GM23248 (cell line): ENCODE results near the gene OSBP2. TPM values are rescaled to one million over a fixed set of nuclear protein-coding genes. Genes with fewer than 3 reads are reported as not detected.

ENCODE experiments used
- DNase-seq: peaks from one replicate; pipeline ENCODE4 v3.0.0-alpha.2; 2015
- H2AFZ ChIP-seq: fragments of 200-600 bp; sonication (generic); 2 replicates; pipeline ENCODE4 v1.6.1; 2016; ENCODE audit warnings: antibody characterized with exemption
- H3F3A ChIP-seq: fragments of 200-600 bp; sonication (generic); 2 replicates; pipeline ENCODE4 v1.6.1; 2016; ENCODE audit warnings: mild to moderate bottlenecking, antibody characterized with exemption, mixed run types; ENCODE audit not compliant: insufficient read depth
- H3K27ac ChIP-seq: fragments of 200-600 bp; sonication (generic); 2 replicates; pipeline ENCODE4 v1.5.1; 2016; ENCODE audit warnings: mild to moderate bottlenecking
- H3K27me3 ChIP-seq: fragments of 200-600 bp; sonication (generic); replicated peaks from 2 replicates; pipeline ENCODE4 v1.6.1; 2016; ENCODE audit warnings: mild to moderate bottlenecking; ENCODE audit not compliant: insufficient read depth
- H3K36me3 ChIP-seq: fragments of 200-600 bp; sonication (generic); 2 replicates; pipeline ENCODE4 v1.6.1; 2016; ENCODE audit warnings: low read depth, mild to moderate bottlenecking
- H3K4me1 ChIP-seq: fragments of 200-600 bp; sonication (generic); 2 replicates; pipeline ENCODE4 v1.6.1; 2016; ENCODE audit warnings: mild to moderate bottlenecking; ENCODE audit not compliant: insufficient read depth
- H3K4me2 ChIP-seq: fragments of 200-600 bp; sonication (generic); one replicate; pipeline ENCODE4 v1.6.1; 2016; ENCODE audit warnings: mild to moderate bottlenecking; ENCODE audit not compliant: unreplicated experiment
- H3K4me3 ChIP-seq: fragments of 200-600 bp; sonication (generic); 2 replicates; pipeline ENCODE4 v1.5.1; 2016; ENCODE audit warnings: mild to moderate bottlenecking
- H3K79me2 ChIP-seq: fragments of 200-600 bp; sonication (generic); 2 replicates; pipeline ENCODE4 v1.6.1; 2016; ENCODE audit warnings: mild to moderate bottlenecking; ENCODE audit not compliant: insufficient read depth
- H3K9ac ChIP-seq: fragments of 200-600 bp; sonication (generic); 2 replicates; pipeline ENCODE4 v1.6.1; 2016; ENCODE audit warnings: mild to moderate bottlenecking
- H3K9me2 ChIP-seq: fragments of 200-600 bp; sonication (generic); 2 replicates; pipeline ENCODE4 v1.6.1; 2016; ENCODE audit warnings: mixed run types, mild to moderate bottlenecking, moderate library complexity; ENCODE audit not compliant: insufficient read depth
- H3K9me3 ChIP-seq: fragments of 200-600 bp; sonication (generic); one replicate; pipeline ENCODE4 v1.6.1; 2017; ENCODE audit warnings: low read depth
- H4K20me1 ChIP-seq: fragments of 200-600 bp; sonication (generic); 2 replicates; pipeline ENCODE4 v1.6.0; 2016; ENCODE audit not compliant: insufficient read depth
- EZH2 ChIP-seq: fragments of 200-600 bp; sonication (generic); IDR thresholded peaks from 2 replicates; pipeline ENCODE4 v1.6.1; 2018; ENCODE audit warnings: antibody characterized with exemption, mild to moderate bottlenecking; ENCODE audit not compliant: insufficient read depth, poor library complexity, severe bottlenecking
- EZH2phosphoT487 ChIP-seq: fragments of 200-600 bp; sonication (generic); IDR thresholded peaks from 2 replicates; pipeline ENCODE4 v1.6.1; 2018; ENCODE audit warnings: antibody characterized with exemption, moderate library complexity, mild to moderate bottlenecking, low read depth; ENCODE audit not compliant: insufficient read depth
- WGBS, 2 experiments: methylation state at CpG; one replicate each; pipeline ENCODE4 v1.1.6; 2015 to 2017; ENCODE audit warnings: low lambda C conversion rate in 2 of 2, low coverage in 1 of 2; ENCODE audit errors: missing lambda C conversion rate in 2 of 2; 5-methylcytosine and 5-hydroxymethylcytosine counted together
- in situ Hi-C: fragments of 300-500 bp; cut with MboI; formaldehyde crosslinking; loops from 2 replicates; pipeline ENCODE4 v1.15.0; 2020
- polyA plus RNA-seq: library from polyadenylated mRNA; unstranded; fragments of >200 nt; fragmentation: Nextera tagmentation; extraction: Ambion mirVana; gene quantifications from 2 replicates; pipeline ENCODE4 v1.2.1, GENCODE V29; 2016
- total RNA-seq: library from RNA; depleted of rRNA; stranded (reverse); fragments of >200 nt; shearing (Covaris generic); gene quantifications from 2 replicates; pipeline ENCODE4 v1.2.3, GENCODE V29; 2014

OSBP2 gene
- total and polyA plus RNA-seq, 2 experiments from 2014 or later = 1.1 to 1.3 TPM

GRCh38 chr22:30649430-30650007 is 45.2 kb upstream of the OSBP2 start:
- H3K9ac ChIP-seq = no peak overlapping the region; the same call in 1 of the 2 replicates
- H3K9me2 ChIP-seq = no peaks in the 10 kb centered on the region
- 26 to 27% methylated on average over 5 to 6 of the region's 7 CpGs for WGBS, 2 experiments
- in situ Hi-C loops = no loop called here
- 0 out of 2 replicates have a peak, but pooled peaks cover 3% of the 10 kb centered on the region for H3F3A ChIP-seq
- H3K27me3 ChIP-seq = no peaks in the 10 kb centered on the region
- H3K4me1 ChIP-seq = peaks cover 5% of the 10 kb centered on the region
- peaks cover 19% of the 10 kb centered on the region for H3K79me2 ChIP-seq
- no peak overlapping the region for H3K4me3 ChIP-seq
- H2AFZ ChIP-seq = no peak overlapping the region
- peak; percentile 84 for DNase-seq
- no peak overlapping the region for H3K4me2 ChIP-seq
- no peaks in the 10 kb centered on the region for H4K20me1 ChIP-seq
- no peaks in the 10 kb centered on the region for H3K36me3 ChIP-seq
- TF ChIP-seq EZH2 = no peak
- no peaks in the 10 kb centered on the region for H3K9me3 ChIP-seq
- H3K27ac ChIP-seq = peak overlapping the region; percentile 46

DNA sequence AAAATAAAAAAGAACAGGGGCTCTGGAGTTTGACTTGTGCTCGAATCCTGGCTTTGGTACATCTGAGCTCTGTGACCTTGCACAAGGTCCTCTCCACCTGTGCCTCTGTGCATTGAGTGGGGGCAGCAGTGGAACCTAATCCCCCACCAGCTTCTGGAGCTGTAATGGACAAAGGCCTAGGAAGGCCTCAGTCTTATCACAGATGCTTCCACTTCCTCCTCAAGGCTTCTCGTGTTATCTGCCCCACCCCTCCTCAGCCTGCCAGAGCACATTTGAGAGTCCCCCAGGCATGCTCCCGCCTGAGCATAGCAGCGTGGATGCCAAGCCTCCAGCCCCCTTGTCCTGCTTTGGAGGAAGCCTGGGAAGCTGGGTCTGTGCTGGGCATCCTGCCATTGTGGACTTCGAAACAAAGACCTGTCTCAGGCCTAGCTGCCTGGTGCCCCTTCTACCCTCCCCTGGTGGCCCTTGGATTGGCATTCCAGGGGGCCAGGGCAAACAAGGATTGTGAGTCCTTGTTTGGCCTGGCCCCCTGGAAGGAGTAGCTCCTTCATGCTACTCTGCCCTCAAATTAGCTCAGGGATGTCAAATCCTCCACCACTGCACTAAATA is 44.1 kb upstream of the OSBP2 start:
- no peak for DNase-seq
- no peak overlapping the region for H3K4me3 ChIP-seq
- H3K27me3 ChIP-seq = no peaks in the 10 kb centered on the region
- H3K27ac ChIP-seq = no peak overlapping the region
- H3K4me1 ChIP-seq = peaks cover 4% of the 10 kb centered on the region; the same call in 1 of the 2 replicates
- H4K20me1 ChIP-seq = no peaks in the 10 kb centered on the region
- no peaks in the 10 kb centered on the region for H3F3A ChIP-seq
- H3K9me2 ChIP-seq = no peaks in the 10 kb centered on the region
- H2AFZ ChIP-seq = no peak overlapping the region
- H3K4me2 ChIP-seq = no peak overlapping the region
- no peak overlapping the region for H3K9ac ChIP-seq
- no peaks in the 10 kb centered on the region for H3K9me3 ChIP-seq
- in situ Hi-C loops = no loop called here
- H3K36me3 ChIP-seq = no peaks in the 10 kb centered on the region
- peaks cover 10% of the 10 kb centered on the region for H3K79me2 ChIP-seq
- TF ChIP-seq EZH2phosphoT487 (no peak), EZH2 (no peak)
- WGBS, 2 experiments = 86 to 93% methylated on average over 5 of the region's 5 CpGs

- Histone ChIP-seq H4K20me1 (no peaks in the 10 kb centered on the region), H3K36me3 (no peaks in the 10 kb centered on the region), H3K4me3 (no peak overlapping the region), H3K9me2 (no peaks in the 10 kb centered on the region), H3K79me2 (no peaks in the 10 kb centered on the region), H2AFZ (no peak overlapping the region), H3K27me3 (no peaks in the 10 kb centered on the region), H3F3A (no peaks in the 10 kb centered on the region), H3K27ac (no peak overlapping the region), H3K9ac (no peak overlapping the region), H3K9me3 (no peaks in the 10 kb centered on the region), H3K4me2 (no peak overlapping the region), H3K4me1 (peaks cover 4% of the 10 kb centered on the region; the same call in 1 of the 2 replicates)
- in situ Hi-C loops = no loop called here
- no peak for DNase-seq
- TF ChIP-seq EZH2phosphoT487 (no peak), EZH2 (no peak)
- 81 to 91% methylated on average over 2 of the region's 2 CpGs for WGBS, 2 experiments
These were observed 41.8 kb upstream of the OSBP2 start for GRCh38 chr22:30652852-30653251.

DNA sequence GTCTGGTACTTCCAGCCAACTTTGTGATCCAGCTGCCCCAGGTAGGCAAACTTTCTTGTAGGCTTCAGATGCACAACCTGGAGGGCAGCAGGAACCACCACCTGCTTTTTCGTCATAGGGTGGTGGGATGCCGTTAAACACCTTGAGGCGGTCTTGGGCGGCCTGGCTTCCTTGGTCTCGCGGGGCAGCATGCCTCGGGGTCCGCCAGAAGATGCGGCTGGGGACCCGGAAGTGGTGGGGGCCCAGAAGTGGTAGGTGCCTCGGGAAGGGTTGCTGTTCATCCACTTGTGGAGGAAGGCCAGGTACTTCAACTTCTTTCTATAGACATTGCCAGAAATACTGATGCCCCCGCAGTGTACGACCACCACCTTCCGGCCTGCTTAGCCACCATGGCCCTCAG is 40.3 kb upstream of the OSBP2 start:
- Histone ChIP-seq H3K9me3 (no peaks in the 10 kb centered on the region), H3F3A (no peaks in the 10 kb centered on the region), H3K9me2 (no peaks in the 10 kb centered on the region), H3K4me2 (no peak overlapping the region), H3K27me3 (no peaks in the 10 kb centered on the region), H3K36me3 (no peaks in the 10 kb centered on the region), H2AFZ (no peak overlapping the region), H3K9ac (no peak overlapping the region), H3K79me2 (no peaks in the 10 kb centered on the region; the same call in 1 of the 2 replicates), H4K20me1 (no peaks in the 10 kb centered on the region), H3K4me3 (no peak overlapping the region), H3K4me1 (no peaks in the 10 kb centered on the region), H3K27ac (no peak overlapping the region)
- 98% methylated on average over 14 of the region's 14 CpGs for WGBS, 2 experiments
- in situ Hi-C loops = no loop called here
- no peak for DNase-seq
- TF ChIP-seq EZH2 = no peak
